OCI-LY7 (cell line): ENCODE measurements around the gene CLCN6. TPM values are rescaled to one million over a fixed set of nuclear protein-coding genes. Genes with fewer than 3 reads are reported as not detected.
"Not testable (repeated sequence)": the region's sequence is repeated elsewhere in the genome, so short reads cannot be mapped to it uniquely, and the experiment has no call there.

Source experiments
- BruUV-seq: library from RNA; stranded (reverse); fragments of 400-500 nt; replicated peaks from 2 replicates; lab custom pipeline; 2021; lab: Mats Ljungman, UMichigan
- CTCF ChIA-PET: fragments of 300-600 bp; sonication (Branson Sonifier 250); formaldehyde crosslinking; loops from one replicate; lab custom pipeline; 2022; ENCODE audit warnings: antibody characterized with exemption; ENCODE audit not compliant: unreplicated experiment; lab: Charles Lee
- POLR2A ChIA-PET: fragments of 300-600 bp; sonication (Branson Sonifier 250); formaldehyde crosslinking; loops from one replicate; lab custom pipeline; 2022; ENCODE audit warnings: antibody characterized with exemption; lab: Charles Lee
- DNase-seq: peaks from one replicate; pipeline ENCODE4 v3.0.0-alpha.2; 2015; ENCODE audit warnings: low spot score
- H2AFZ ChIP-seq: fragments of 200-600 bp; sonication (generic), shearing (Covaris generic); 2 replicates; pipeline ENCODE4 v1.6.1; 2014; ENCODE audit warnings: mild to moderate bottlenecking, antibody characterized with exemption, low read length, moderate library complexity
- H3K27ac ChIP-seq: fragments of 200-600 bp; sonication (generic); 2 replicates; pipeline ENCODE4 v1.5.1; 2014; ENCODE audit warnings: mixed run types, low read depth, mild to moderate bottlenecking, moderate library complexity, low read length, inconsistent platforms; ENCODE audit not compliant: poor library complexity, severe bottlenecking
- H3K36me3 ChIP-seq: fragments of 200-600 bp; sonication (generic); 2 replicates; pipeline ENCODE4 v1.6.1; 2014; ENCODE audit warnings: mild to moderate bottlenecking, antibody characterized with exemption, low read length, moderate library complexity, mixed read lengths; ENCODE audit not compliant: insufficient read depth
- H3K4me1 ChIP-seq: fragments of 200-600 bp; sonication (generic); 2 replicates; pipeline ENCODE4 v1.5.1; 2014; ENCODE audit warnings: mild to moderate bottlenecking, low read length; ENCODE audit not compliant: insufficient read depth, poor library complexity, severe bottlenecking
- H3K4me2 ChIP-seq: fragments of 200-600 bp; sonication (generic); 2 replicates; pipeline ENCODE4 v1.6.1; 2014; ENCODE audit warnings: mild to moderate bottlenecking, low read length
- H3K4me3 ChIP-seq: fragments of 200-600 bp; sonication (generic); 2 replicates; pipeline ENCODE4 v1.5.1; 2014; ENCODE audit warnings: mild to moderate bottlenecking, low read depth, low read length; ENCODE audit not compliant: poor library complexity, severe bottlenecking
- H3K79me2 ChIP-seq: fragments of 200-600 bp; sonication (generic); 2 replicates; pipeline ENCODE4 v1.6.1; 2016; ENCODE audit warnings: low read depth, mild to moderate bottlenecking, low read length, moderate library complexity, mixed read lengths; ENCODE audit not compliant: insufficient read depth
- H3K9me2 ChIP-seq: fragments of 200-600 bp; sonication (generic); 2 replicates; pipeline ENCODE4 v1.6.1; 2016; ENCODE audit warnings: mild to moderate bottlenecking, low read length, mixed read lengths; ENCODE audit not compliant: insufficient read depth
- H3K9me3 ChIP-seq: fragments of 200-600 bp; sonication (generic); 2 replicates; pipeline ENCODE4 v1.6.1; 2014; ENCODE audit warnings: mild to moderate bottlenecking, mixed run types, low read length, mixed read lengths
- H4K20me1 ChIP-seq: fragments of 200-600 bp; sonication (generic); 2 replicates; pipeline ENCODE4 v1.6.1; 2014; ENCODE audit warnings: mild to moderate bottlenecking, antibody characterized with exemption, low read length, moderate library complexity, mixed read lengths; ENCODE audit not compliant: insufficient read depth
- EZH2phosphoT487 ChIP-seq: fragments of 200-600 bp; sonication (generic); IDR thresholded peaks from 2 replicates; pipeline ENCODE4 v1.6.1; 2018; ENCODE audit warnings: low read depth, borderline replicate concordance, mild to moderate bottlenecking, mixed run types, antibody characterized with exemption, low read length, moderate library complexity, mixed read lengths
- intact Hi-C: fragments of 100-400 bp; cut with micrococcal nuclease; formaldehyde crosslinking; loops from one replicate; pipeline ENCODE4 v1.10.0; 2022; ENCODE audit not compliant: unreplicated experiment
- total RNA-seq, 2 experiments: library from RNA; depleted of rRNA in 1 of 2; stranded (reverse); fragments of >200 nt in 1 of 2; shearing (Covaris generic) in 1 of 2; gene quantifications; 2 replicates each; pipeline ENCODE4 v1.2.3, GENCODE V29; 2014 to 2022
- TF ChIP-seq, protein P1 (sequence below): fragments of 200-600 bp; sonication (generic); conservative IDR thresholded peaks from 2 replicates; pipeline ENCODE4 v1.5.1; 2014; ENCODE audit warnings: mild to moderate bottlenecking, antibody characterized with exemption, low read length, moderate library complexity, mixed read lengths

The CLCN6 gene
- total RNA-seq, 2 experiments from 2014 or later = 19.7 to 65.8 TPM

DNA sequence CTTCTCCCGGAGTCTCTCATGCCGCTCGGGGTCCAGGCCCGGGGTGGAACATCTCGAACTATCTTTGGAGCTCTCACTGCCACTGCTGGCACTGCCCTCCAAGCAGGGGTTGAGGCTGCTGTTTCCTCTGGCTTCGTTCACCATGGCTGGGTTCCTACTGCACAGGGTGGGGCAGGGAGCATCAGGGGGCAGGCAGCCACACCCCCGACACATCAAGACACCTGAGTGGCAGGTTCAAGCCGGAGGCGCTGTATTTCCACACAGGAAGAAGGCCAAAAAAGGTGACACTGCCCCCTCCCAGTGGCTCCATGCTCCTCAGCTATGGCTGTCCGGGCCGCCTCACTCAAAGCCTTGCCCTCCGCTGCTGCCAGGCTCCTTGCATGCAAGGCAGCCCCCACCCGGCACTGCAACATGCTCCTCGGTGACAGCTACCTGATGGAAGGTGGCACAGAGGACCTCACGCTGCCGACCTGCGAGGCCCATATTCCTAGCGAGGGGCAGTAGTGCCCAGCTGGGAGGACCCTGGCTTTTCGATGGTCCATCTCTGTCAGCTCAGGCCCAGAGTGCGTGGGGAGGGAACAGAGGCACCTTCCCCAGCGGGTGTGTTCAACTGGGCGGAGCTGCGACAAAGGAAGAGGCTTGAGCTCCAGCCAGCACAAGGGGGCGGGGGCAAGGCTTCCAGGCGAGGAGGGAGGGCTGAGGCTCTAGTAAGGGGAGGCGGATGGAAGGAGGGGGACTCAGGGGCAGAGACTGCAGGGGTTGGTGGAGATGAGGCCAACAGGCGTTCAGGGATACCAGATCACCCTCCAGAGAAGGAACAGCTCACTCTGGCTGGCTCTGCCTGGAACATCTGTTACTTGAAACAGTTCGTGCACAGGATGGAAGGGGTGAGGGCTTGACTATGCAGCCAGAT lies 2.8 kb upstream of the CLCN6 start:
- DNase-seq = peak; percentile 90
- Histone ChIP-seq H2AFZ (no peak overlapping the region), H3K4me1 (peaks cover 46% of the 10 kb centered on the region), H3K9me2 (no peaks in the 10 kb centered on the region), H3K36me3 (peaks cover 48% of the 10 kb centered on the region), H3K4me3 (peak overlapping the region; percentile 80), H3K79me2 (peaks cover 52% of the 10 kb centered on the region), H4K20me1 (no peaks in the 10 kb centered on the region; the same call in 1 of the 2 replicates), H3K9me3 (no peaks in the 10 kb centered on the region), H3K27ac (peak overlapping the region; percentile 59), H3K4me2 (peak overlapping the region; percentile 97)
- BruUV-seq = no TSS peak
- CTCF ChIA-PET = interaction anchor here (0.6 to 1.2 kb wide), 4 partner anchors 67 to 444 kb away, joined by 4 to 10 read pairs (median 5); no protein-coding TSS in a partner anchor
- intact Hi-C loops = loop anchor here (2.0 kb wide), 1 partner anchor 66 kb away; the partner anchor contains the start of gene AGTRAP
- no peak for TF ChIP-seq EZH2phosphoT487
- TF ChIP-seq, protein P1, sequence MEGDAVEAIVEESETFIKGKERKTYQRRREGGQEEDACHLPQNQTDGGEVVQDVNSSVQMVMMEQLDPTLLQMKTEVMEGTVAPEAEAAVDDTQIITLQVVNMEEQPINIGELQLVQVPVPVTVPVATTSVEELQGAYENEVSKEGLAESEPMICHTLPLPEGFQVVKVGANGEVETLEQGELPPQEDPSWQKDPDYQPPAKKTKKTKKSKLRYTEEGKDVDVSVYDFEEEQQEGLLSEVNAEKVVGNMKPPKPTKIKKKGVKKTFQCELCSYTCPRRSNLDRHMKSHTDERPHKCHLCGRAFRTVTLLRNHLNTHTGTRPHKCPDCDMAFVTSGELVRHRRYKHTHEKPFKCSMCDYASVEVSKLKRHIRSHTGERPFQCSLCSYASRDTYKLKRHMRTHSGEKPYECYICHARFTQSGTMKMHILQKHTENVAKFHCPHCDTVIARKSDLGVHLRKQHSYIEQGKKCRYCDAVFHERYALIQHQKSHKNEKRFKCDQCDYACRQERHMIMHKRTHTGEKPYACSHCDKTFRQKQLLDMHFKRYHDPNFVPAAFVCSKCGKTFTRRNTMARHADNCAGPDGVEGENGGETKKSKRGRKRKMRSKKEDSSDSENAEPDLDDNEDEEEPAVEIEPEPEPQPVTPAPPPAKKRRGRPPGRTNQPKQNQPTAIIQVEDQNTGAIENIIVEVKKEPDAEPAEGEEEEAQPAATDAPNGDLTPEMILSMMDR = no peak
- POLR2A ChIA-PET = interaction anchor here (1.3 to 1.8 kb wide), 5 partner anchors 11 to 105 kb away, joined by 3 to 11 read pairs (median 5); no protein-coding TSS in a partner anchor

DNA sequence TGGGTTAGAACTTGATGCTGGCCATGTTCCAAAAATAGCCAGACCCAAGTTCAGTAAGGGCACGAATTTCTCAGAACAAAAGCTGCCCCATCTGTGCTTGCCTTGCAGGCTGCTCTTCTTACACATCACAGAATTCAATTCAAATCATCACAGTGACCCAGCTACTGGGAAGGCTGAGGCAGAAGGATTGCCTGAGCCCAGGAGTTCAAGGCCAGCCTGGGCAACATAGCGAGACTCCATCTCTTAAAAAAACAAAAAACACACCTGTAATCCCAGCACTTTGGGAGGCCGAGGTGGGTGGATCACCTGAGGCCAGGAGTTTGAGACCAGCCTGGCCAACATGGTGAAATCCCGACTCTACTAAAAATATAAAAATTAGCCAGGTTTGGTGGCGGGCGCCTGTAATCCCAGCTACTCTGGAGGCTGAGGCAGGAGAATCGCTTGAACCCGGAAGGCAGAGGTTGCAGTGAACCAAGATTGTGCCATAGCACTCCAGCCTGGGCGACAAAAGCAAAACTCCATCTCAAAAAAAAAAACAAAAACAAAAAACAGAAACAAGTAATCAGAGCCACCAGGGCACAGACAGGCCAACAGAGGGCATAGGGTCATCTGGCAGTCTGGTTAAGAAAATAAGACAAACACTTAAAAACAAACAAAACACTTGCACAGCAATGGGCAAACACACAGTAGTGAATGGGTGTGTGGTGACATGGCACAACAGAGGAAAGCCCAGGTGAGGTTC lies 1.9 kb upstream of the CLCN6 start:
- not testable (repeated sequence) for H3K9me3 ChIP-seq, H4K20me1 ChIP-seq, H2AFZ ChIP-seq, DNase-seq, H3K9me2 ChIP-seq
- Histone ChIP-seq H3K4me3 (peak overlapping the region; percentile 80), H3K4me1 (peaks cover 51% of the 10 kb centered on the region), H3K79me2 (peaks cover 61% of the 10 kb centered on the region), H3K36me3 (peaks cover 50% of the 10 kb centered on the region), H3K27ac (peak overlapping the region; percentile 59), H3K4me2 (peak overlapping the region; percentile 97)
- intact Hi-C loops = loop anchor here (2.0 kb wide), 1 partner anchor 67 kb away; the partner anchor contains the start of gene AGTRAP
- POLR2A ChIA-PET = interaction anchor here (1.3 to 1.8 kb wide), 5 partner anchors 10 to 104 kb away, joined by 3 to 11 read pairs (median 5); no protein-coding TSS in a partner anchor
- CTCF ChIA-PET = interaction anchor here (1.2 kb wide), 1 partner anchor 163 kb away, joined by 5 read pairs; no protein-coding TSS in a partner anchor
- BruUV-seq = TSS peak; percentile 64
